WTC11 (cell line): ENCODE measurements around the gene MRM3. TPM values are rescaled to one million over a fixed set of nuclear protein-coding genes. Genes with fewer than 3 reads are reported as not detected.

Experiments
- ATAC-seq: fragments of 200-7000 bp; cut with Tn5 transposase; 2 replicates; pipeline ENCODE4 v1.10.0; 2021; ENCODE audit warnings: mild to moderate bottlenecking, moderate library complexity
- CTCF ChIA-PET: fragments of 300-600 bp; sonication (Branson Sonifier 250); formaldehyde crosslinking; loops from one replicate; lab custom pipeline; 2021; ENCODE audit warnings: antibody characterized with exemption; lab: Charles Lee
- POLR2A ChIA-PET: fragments of 350-600 bp; sonication (Branson Sonifier 250); formaldehyde crosslinking; loops from one replicate; lab custom pipeline; 2021; ENCODE audit warnings: antibody characterized with exemption; lab: Charles Lee
- DNase-seq: peaks from one replicate; pipeline ENCODE4 v3.0.0; 2021; ENCODE audit warnings: low spot score
- H3K27ac Mint-ChIP-seq: 2 replicates; pipeline ENCODE4 v1.8.0; 2021; ENCODE audit warnings: mixed read lengths
- H3K27me3 Mint-ChIP-seq: 2 replicates; pipeline ENCODE4 v1.8.0; 2021; ENCODE audit warnings: low read depth, mild to moderate bottlenecking, moderate library complexity, mixed read lengths
- H3K36me3 Mint-ChIP-seq: 2 replicates; pipeline ENCODE4 v1.8.0; 2021; ENCODE audit warnings: mixed read lengths
- H3K4me1 Mint-ChIP-seq: 2 replicates; pipeline ENCODE4 v1.8.0; 2022; ENCODE audit warnings: mixed read lengths
- H3K4me3 Mint-ChIP-seq: 2 replicates; pipeline ENCODE4 v1.8.0; 2021; ENCODE audit warnings: mild to moderate bottlenecking, moderate library complexity, mixed read lengths
- H3K9me3 Mint-ChIP-seq: 2 replicates; pipeline ENCODE4 v1.8.0; 2021; ENCODE audit warnings: mixed read lengths
- ATF3 ChIP-seq: sonication (generic); formaldehyde crosslinking; conservative IDR thresholded peaks from 2 replicates; pipeline ENCODE4 v1.8.1; 2022; ENCODE audit warnings: mild to moderate bottlenecking, missing genetic modification reagents
- CBFB ChIP-seq: sonication (generic); formaldehyde crosslinking; IDR thresholded peaks from 2 replicates; pipeline ENCODE4 v1.8.1; 2022; ENCODE audit warnings: mild to moderate bottlenecking, low read depth, missing genetic modification reagents
- FOXK1 ChIP-seq: sonication (generic); formaldehyde crosslinking; IDR thresholded peaks from 2 replicates; pipeline ENCODE4 v1.8.0; 2022; ENCODE audit warnings: mild to moderate bottlenecking, moderate library complexity, missing genetic modification reagents
- MXD4 ChIP-seq: fragments of 250-450 bp; sonication (Bioruptor Pico); IDR thresholded peaks from 2 replicates; pipeline ENCODE4 v1.8.0; 2021; ENCODE audit warnings: mild to moderate bottlenecking, moderate library complexity, borderline replicate concordance
- NR2C2 ChIP-seq: sonication (generic); formaldehyde crosslinking; IDR thresholded peaks from 2 replicates; pipeline ENCODE4 v1.8.0; 2022; ENCODE audit warnings: mild to moderate bottlenecking, missing genetic modification reagents
- ZBTB43 ChIP-seq: sonication (generic); formaldehyde crosslinking; IDR thresholded peaks from 2 replicates; pipeline ENCODE4 v1.8.1; 2023; ENCODE audit warnings: mild to moderate bottlenecking, missing genetic modification reagents
- ZNF121 ChIP-seq: sonication (generic); formaldehyde crosslinking; IDR thresholded peaks from 2 replicates; pipeline ENCODE4 v1.8.0; 2023; ENCODE audit warnings: missing genetic modification reagents
- ZNF281 ChIP-seq: sonication (generic); formaldehyde crosslinking; IDR thresholded peaks from 2 replicates; pipeline ENCODE4 v1.8.0; 2023; ENCODE audit warnings: mild to moderate bottlenecking, missing genetic modification reagents
- ZNF423 ChIP-seq: fragments of 250-450 bp; sonication (Bioruptor Pico); IDR thresholded peaks from 2 replicates; pipeline ENCODE4 v2.1.2; 2022; ENCODE audit warnings: mild to moderate bottlenecking, moderate library complexity
- ZNF532 ChIP-seq: fragments of 250-450 bp; sonication (Bioruptor Pico); IDR thresholded peaks from 2 replicates; pipeline ENCODE4 v1.9.0; 2021; ENCODE audit warnings: mild to moderate bottlenecking, borderline replicate concordance
- total RNA-seq: library from RNA; stranded (reverse); gene quantifications from 3 replicates; pipeline ENCODE4 v1.2.3, GENCODE V29; 2021
- TF ChIP-seq, protein P1 (sequence below): sonication (generic); formaldehyde crosslinking; IDR thresholded peaks from 2 replicates; pipeline ENCODE4 v1.8.0; 2022; ENCODE audit warnings: missing genetic modification reagents
- TF ChIP-seq, protein P2 (sequence below): sonication (generic); formaldehyde crosslinking; IDR thresholded peaks from 2 replicates; pipeline ENCODE4 v1.8.1; 2022; ENCODE audit warnings: low read depth, mild to moderate bottlenecking, moderate library complexity, missing genetic modification reagents, borderline replicate concordance
- TF ChIP-seq, protein P3 (sequence below): fragments of 250-450 bp; sonication (Bioruptor Pico); IDR thresholded peaks from 2 replicates; pipeline ENCODE4 v1.9.0; 2021; ENCODE audit warnings: moderate library complexity, mild to moderate bottlenecking, inconsistent platforms, borderline replicate concordance

Gene MRM3
- total RNA-seq, 1 experiment from 2014 or later, result 25.0 TPM

DNA sequence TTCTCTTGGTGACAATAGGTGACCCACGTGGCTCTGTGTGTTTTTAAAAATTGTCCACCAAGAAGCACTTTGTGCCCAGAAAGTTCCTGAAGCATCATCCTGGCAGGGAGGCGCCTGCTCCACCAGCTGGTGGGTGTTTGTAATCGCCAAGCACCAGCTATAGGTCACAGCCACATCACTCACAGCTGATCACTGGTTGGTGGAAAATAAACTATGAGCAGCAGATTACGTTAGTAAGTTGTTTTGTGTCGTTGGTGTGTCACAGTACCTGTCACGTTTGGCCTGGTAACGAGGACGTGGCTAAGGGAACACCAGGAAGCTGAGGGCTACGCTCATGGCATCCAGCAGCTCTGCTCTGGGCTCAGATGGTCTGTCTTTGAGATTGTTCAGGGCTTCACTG, 10.1 kb downstream of the MRM3 start:
- Mint-ChIP-seq H3K4me1 (peaks cover 15% of the 10 kb centered on the region), H3K9me3 (no peaks in the 10 kb centered on the region), H3K36me3 (peaks cover 43% of the 10 kb centered on the region), H3K27me3 (no peaks in the 10 kb centered on the region), H3K4me3 (no peak overlapping the region), H3K27ac (peak overlapping the region; percentile 74)
- ATAC-seq, result no peak
- TF ChIP-seq FOXK1 (no peak), ATF3 (CRISPR knock-in tag) (no peak), ZNF423 (CRISPR knock-in tag) (no peak), CBFB (CRISPR knock-in tag) (no peak), NR2C2 (CRISPR knock-in tag) (no peak), ZNF281 (CRISPR knock-in tag) (no peak), ZNF121 (CRISPR knock-in tag) (no peak), ZNF532 (CRISPR knock-in tag) (no peak), MXD4 (CRISPR knock-in tag) (no peak), ZBTB43 (CRISPR knock-in tag) (no peak)
- TF ChIP-seq, protein P1, sequence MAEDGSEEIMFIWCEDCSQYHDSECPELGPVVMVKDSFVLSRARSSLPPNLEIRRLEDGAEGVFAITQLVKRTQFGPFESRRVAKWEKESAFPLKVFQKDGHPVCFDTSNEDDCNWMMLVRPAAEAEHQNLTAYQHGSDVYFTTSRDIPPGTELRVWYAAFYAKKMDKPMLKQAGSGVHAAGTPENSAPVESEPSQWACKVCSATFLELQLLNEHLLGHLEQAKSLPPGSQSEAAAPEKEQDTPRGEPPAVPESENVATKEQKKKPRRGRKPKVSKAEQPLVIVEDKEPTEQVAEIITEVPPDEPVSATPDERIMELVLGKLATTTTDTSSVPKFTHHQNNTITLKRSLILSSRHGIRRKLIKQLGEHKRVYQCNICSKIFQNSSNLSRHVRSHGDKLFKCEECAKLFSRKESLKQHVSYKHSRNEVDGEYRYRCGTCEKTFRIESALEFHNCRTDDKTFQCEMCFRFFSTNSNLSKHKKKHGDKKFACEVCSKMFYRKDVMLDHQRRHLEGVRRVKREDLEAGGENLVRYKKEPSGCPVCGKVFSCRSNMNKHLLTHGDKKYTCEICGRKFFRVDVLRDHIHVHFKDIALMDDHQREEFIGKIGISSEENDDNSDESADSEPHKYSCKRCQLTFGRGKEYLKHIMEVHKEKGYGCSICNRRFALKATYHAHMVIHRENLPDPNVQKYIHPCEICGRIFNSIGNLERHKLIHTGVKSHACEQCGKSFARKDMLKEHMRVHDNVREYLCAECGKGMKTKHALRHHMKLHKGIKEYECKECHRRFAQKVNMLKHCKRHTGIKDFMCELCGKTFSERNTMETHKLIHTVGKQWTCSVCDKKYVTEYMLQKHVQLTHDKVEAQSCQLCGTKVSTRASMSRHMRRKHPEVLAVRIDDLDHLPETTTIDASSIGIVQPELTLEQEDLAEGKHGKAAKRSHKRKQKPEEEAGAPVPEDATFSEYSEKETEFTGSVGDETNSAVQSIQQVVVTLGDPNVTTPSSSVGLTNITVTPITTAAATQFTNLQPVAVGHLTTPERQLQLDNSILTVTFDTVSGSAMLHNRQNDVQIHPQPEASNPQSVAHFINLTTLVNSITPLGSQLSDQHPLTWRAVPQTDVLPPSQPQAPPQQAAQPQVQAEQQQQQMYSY (CRISPR knock-in tag), result no peak
- TF ChIP-seq, protein P2, sequence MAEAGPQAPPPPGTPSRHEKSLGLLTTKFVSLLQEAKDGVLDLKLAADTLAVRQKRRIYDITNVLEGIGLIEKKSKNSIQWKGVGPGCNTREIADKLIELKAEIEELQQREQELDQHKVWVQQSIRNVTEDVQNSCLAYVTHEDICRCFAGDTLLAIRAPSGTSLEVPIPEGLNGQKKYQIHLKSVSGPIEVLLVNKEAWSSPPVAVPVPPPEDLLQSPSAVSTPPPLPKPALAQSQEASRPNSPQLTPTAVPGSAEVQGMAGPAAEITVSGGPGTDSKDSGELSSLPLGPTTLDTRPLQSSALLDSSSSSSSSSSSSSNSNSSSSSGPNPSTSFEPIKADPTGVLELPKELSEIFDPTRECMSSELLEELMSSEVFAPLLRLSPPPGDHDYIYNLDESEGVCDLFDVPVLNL (CRISPR knock-in tag), result no peak
- TF ChIP-seq, protein P3, sequence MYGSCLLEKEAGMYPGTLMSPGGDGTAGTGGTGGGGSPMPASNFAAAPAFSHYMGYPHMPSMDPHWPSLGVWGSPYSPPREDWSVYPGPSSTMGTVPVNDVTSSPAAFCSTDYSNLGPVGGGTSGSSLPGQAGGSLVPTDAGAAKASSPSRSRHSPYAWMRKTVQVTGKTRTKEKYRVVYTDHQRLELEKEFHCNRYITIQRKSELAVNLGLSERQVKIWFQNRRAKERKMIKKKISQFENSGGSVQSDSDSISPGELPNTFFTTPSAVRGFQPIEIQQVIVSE (CRISPR knock-in tag), result no peak
- ChIA-PET POLR2A (no interaction called here), CTCF (interaction anchor here (0.6 to 10.3 kb wide), 5 partner anchors 10 to 264 kb away, joined by 3 to 190 read pairs (median 3); partner anchors contain the start of genes GLOD4, MRM3, NXN and TIMM22)
- DNase-seq, result no peak
